Activated naive CD8-positive, alpha-beta T cell treated with anti-CD3 and anti-CD28 coated beads for 36 hours (primary cell): ENCODE measurements around the gene ELAVL3. TPM values are rescaled to one million over a fixed set of nuclear protein-coding genes. Genes with fewer than 3 reads are reported as not detected.
"Not testable (repeated sequence)": the region's sequence is repeated elsewhere in the genome, so short reads cannot be mapped to it uniquely, and the experiment has no call there.

Source experiments
- DNase-seq: peaks from one replicate; pipeline ENCODE4 v3.0.0; 2021
- H3K27ac Mint-ChIP-seq: one replicate; pipeline ENCODE4 v1.8.0; 2022; ENCODE audit warnings: mild to moderate bottlenecking, moderate library complexity, mixed read lengths
- H3K27me3 Mint-ChIP-seq: one replicate; pipeline ENCODE4 v1.8.0; 2022; ENCODE audit warnings: mild to moderate bottlenecking, mixed read lengths
- H3K36me3 Mint-ChIP-seq: one replicate; pipeline ENCODE4 v1.8.0; 2021; ENCODE audit warnings: mild to moderate bottlenecking, mixed read lengths
- H3K4me1 Mint-ChIP-seq: one replicate; pipeline ENCODE4 v1.8.0; 2021; ENCODE audit warnings: mixed read lengths
- H3K4me3 Mint-ChIP-seq: one replicate; pipeline ENCODE4 v1.8.0; 2022; ENCODE audit warnings: mild to moderate bottlenecking, moderate library complexity, mixed read lengths
- H3K9me3 Mint-ChIP-seq: one replicate; pipeline ENCODE4 v1.8.0; 2022; ENCODE audit warnings: mixed read lengths
- total RNA-seq, 2 experiments: library from RNA; stranded (reverse); gene quantifications; one replicate each; pipeline ENCODE4 v1.2.3, GENCODE V29; 2021

ELAVL3 gene
- total RNA-seq, 2 experiments from 2014 or later: not detected

DNA sequence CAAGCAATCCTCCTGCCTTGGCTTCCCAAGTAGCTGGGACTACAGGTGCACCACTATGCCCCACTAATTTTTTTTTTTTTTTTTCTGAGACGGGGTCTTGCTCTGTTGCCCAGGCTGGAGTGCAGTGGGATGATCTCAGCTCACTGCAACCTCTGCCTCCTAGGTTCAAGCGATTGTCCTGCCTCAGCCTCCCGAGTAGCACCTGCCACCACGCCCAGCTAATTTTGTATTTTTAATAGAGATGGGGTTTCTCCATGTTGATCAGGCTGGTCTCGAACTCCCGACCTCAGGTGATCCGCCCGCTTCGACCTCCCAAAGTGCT is 25.7 kb downstream of the ELAVL3 start:
- not testable (repeated sequence) for H3K4me3 Mint-ChIP-seq, H3K36me3 Mint-ChIP-seq, H3K9me3 Mint-ChIP-seq, H3K27ac Mint-ChIP-seq, DNase-seq, H3K4me1 Mint-ChIP-seq
- H3K27me3 Mint-ChIP-seq: peaks cover 18% of the 10 kb centered on the region

DNA sequence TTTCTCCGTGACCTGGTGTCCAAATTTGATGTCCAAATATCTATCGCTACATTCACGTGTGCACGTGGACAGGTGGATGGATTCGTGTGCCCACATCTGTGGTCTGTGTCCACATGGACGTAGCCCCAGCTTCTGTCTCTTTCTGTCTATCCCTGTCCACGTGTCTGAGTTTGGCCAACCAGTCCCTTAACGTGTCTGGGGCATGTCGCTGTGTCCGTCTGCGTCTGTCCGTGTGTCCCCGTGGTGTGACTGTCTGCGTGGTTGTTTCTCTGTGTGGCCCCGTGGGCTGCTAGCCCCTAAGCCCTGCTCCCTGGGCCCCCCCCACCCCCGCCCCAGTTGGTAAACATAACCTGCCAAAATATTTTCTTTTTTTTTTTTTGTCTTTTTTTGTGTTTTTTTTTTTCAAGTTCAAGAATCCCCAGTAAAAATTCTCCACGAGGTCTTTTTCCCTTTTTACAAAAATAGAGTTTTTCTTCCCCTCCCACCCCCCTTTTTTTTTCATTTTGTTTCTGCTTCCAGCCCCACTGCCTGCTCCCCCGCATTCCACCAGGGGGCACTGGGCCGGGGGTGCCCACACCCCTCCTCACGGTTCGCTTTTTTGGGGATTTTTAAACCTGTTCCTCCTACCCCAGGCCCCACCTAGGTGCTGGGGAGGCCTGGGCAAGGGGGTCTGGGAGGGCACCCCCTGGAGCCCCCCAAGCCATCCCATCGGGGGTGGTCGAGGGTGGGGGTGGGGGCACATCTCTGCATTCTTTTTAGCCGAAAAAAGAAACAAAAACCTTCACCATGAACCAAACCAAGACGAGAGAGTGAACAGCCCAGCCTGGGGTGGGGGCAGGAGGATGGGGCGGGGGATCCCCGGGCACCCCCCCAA is 27.1 kb downstream of the ELAVL3 start:
- Mint-ChIP-seq H3K27ac (no peak overlapping the region), H3K4me3 (no peak overlapping the region), H3K4me1 (no peaks in the 10 kb centered on the region), H3K36me3 (peaks cover 2% of the 10 kb centered on the region), H3K9me3 (no peaks in the 10 kb centered on the region), H3K27me3 (peaks cover 14% of the 10 kb centered on the region)
- no peak for DNase-seq

DNA sequence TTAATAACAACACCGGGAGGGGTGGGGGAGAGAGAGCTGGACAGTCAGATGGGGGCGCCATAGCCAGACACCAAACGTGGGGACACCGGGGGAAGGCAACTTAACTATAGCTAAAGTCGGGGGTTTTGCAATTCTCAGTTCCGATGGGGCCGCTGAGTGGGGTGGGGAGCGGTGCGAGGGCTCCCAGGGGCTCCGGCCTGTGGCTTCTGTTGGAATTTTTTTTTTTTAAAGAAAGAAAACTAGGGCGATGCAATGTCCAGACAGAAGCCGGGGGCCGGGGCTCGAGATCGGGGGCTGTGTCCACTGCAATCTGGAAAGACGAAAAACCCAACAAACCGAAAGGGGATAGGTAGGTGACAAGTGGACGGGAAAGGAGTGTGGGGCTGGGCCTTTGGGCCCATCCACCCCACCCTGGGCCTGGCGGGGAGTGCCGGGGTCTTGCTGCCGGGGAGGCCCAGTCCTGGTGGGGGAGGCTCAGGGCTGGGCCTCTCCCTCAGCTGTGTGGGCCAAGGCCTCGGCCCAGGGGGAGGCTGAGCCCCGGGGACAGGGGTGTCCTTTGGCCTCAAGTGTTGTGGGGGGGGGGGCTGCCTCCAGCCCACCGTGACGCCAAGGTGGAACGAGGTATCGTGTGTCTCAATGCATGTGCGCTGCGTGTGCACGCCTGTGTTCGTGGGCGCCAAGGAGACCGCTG is 28.1 kb downstream of the ELAVL3 start:
- H3K4me3 Mint-ChIP-seq: no peak overlapping the region
- H3K4me1 Mint-ChIP-seq: no peaks in the 10 kb centered on the region
- H3K27ac Mint-ChIP-seq: no peak overlapping the region
- H3K27me3 Mint-ChIP-seq: peaks cover 7% of the 10 kb centered on the region
- DNase-seq: no peak
- H3K9me3 Mint-ChIP-seq: no peaks in the 10 kb centered on the region
- H3K36me3 Mint-ChIP-seq: peaks cover 2% of the 10 kb centered on the region

DNA sequence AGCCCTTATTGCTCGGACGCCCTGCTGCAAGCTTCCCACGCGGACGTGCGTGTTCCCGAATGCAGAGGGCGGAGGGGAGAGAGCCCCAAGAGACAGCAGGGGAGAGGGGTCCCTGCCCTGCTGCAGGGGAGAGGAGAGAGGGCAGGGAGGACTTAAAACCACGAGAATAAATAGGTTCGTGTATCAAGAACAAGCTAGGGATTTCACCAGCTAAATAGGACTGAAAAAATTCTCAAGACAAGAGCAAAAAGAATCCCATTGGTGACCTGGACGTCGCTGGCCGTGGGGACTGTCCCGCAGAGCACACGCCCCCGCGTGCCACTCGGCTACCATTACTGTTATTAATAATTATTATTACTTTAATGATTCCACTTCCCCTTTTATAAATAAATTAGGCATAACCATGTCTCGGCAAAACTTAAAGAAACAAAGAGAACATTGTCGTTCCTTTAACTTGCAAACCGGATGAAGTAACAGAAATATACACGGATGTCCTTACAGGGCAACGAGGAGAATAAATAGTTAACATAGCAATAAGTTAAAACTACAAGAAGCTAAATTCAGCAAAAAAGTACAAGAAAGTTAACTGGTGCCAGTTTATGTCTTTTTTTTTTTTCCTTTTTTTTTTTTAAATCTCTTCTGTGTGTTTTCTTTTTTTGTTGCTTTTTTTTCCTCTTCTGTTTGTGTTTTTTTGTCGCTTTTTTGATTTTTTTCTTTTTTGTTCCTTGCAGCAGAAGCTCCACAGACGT is 28.8 kb downstream of the ELAVL3 start:
- Mint-ChIP-seq H3K27me3 (peaks cover 7% of the 10 kb centered on the region), H3K4me3 (no peak overlapping the region), H3K4me1 (no peaks in the 10 kb centered on the region), H3K36me3 (peaks cover 2% of the 10 kb centered on the region), H3K9me3 (no peaks in the 10 kb centered on the region), H3K27ac (no peak overlapping the region)
- DNase-seq: no peak

DNA sequence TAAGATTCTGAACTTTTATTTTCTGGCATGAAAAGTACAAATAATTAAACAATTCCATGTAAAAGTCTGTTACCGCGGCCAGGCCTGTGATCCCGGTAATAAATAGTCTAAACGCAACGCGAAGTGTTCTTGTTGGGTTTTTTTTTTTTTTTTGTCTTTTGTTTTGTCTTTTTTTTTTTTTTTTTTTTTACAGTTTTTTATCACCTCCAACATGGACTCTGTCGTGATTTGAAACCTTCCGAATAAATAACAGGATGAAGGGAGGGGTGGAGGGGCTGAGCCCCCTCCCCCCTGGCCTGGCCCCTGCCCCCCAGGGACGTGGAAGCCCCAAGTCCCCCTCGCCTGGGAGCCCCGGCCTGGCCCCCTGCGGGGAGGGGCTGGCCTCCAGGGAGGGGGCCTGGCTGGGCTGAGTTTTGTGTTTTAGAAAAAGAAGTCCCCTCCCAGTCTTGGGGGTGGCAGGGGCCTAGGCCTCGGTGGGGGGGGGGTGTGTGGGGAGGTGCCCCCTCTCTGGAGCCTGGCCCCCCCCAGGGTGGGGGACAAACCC is 29.4 kb downstream of the ELAVL3 start:
- Mint-ChIP-seq H3K4me1 (no peaks in the 10 kb centered on the region), H3K27me3 (peaks cover 7% of the 10 kb centered on the region), H3K27ac (no peak overlapping the region), H3K9me3 (no peaks in the 10 kb centered on the region), H3K36me3 (peaks cover 4% of the 10 kb centered on the region), H3K4me3 (no peak overlapping the region)
- DNase-seq: no peak

DNA sequence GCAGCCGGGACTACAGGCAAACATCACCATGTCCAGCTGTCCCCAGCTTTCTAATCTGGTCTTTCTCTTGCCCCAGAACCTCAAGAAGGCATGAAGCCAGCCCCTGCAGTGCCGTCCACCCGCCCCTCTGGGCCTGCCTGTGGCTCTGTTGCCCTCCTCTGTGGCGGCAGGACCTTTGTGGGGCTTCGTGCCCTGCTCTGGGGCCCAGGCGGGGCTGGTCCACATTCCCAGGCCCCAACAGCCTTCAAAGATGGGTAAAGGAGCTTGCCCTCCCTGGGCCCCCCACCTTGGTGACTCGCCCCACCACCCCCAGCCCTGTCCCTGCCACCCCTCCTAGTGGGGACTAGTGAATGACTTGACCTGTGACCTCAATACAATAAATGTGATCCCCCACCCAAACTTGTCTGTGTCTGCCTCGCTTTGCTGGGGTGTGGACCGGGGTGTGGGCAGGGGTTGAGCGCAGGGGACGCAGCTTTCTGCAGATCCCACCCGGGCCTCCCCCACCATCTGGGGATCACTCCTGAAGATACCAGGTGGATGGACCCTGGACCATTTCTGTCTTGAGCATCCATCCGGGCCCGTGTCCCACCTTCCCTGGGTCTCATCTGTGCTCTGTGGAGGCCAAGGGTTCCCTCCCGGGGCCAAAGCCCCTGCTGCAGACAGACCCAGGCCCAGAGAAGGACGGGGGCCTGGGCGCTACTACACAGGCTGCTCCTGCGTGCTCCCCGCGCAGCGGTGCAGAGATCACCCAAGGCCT is 30.1 kb downstream of the ELAVL3 start:
- Mint-ChIP-seq H3K27ac (no peak overlapping the region), H3K36me3 (peaks cover 4% of the 10 kb centered on the region), H3K4me1 (no peaks in the 10 kb centered on the region), H3K9me3 (no peaks in the 10 kb centered on the region), H3K27me3 (peaks cover 7% of the 10 kb centered on the region), H3K4me3 (no peak overlapping the region)
- DNase-seq: no peak

DNA sequence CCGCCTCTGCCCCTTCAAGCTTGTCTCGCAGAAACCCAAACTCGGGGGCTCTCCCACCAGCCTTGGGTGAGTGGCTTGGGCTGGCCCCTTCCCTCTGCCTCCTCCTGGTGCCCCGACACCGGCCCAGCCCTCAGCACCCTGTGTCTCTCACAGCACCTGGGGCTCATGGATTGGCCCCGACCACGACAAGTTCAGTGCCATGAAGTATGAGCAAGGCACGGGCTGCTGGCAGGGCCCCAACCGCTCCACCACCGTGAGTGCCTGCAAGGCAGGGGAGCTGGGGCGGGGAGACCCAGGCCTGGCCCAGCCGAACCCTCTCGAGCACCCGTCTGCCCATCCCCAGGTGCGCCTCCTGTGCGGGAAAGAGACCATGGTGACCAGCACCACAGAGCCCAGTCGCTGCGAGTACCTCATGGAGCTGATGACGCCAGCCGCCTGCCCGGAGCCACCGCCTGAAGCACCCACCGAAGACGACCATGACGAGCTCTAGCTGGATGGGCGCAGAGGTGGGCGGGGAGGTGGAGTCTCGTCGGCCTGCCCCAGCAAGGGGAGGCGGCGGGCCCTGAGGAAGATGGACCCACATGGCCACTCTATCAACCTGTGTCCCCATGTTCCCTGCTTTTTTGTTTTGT is 31.8 kb downstream of the ELAVL3 start:
- H3K4me1 Mint-ChIP-seq: no peaks in the 10 kb centered on the region
- no peak overlapping the region for H3K4me3 Mint-ChIP-seq
- H3K36me3 Mint-ChIP-seq: peaks cover 4% of the 10 kb centered on the region
- DNase-seq: no peak
- H3K27ac Mint-ChIP-seq: peak overlapping the region; percentile 38
- H3K9me3 Mint-ChIP-seq: no peaks in the 10 kb centered on the region
- H3K27me3 Mint-ChIP-seq: peaks cover 4% of the 10 kb centered on the region

DNA sequence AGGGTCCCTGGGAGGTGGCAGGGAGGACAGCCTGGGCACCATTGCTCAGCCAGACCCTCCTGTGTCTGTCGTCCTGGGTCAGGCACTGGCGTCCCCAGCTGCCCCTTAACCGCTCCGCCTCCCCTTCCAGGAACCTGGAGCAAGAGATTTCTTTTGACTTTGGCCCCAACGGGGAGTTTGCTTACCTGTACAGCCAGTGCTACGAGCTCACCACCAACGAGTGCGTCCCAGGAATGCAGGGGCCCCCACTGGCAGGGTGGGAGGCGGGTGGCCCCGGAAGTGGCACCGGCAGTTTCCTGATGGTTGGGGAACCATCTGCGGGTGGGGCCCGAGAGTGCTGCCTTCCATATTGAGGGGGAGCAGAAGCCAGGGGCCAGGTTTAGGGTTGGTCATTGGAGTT is 32.4 kb downstream of the ELAVL3 start:
- Mint-ChIP-seq H3K4me3 (no peak overlapping the region), H3K36me3 (peaks cover 4% of the 10 kb centered on the region), H3K9me3 (no peaks in the 10 kb centered on the region), H3K27me3 (peaks cover 2% of the 10 kb centered on the region), H3K27ac (no peak overlapping the region), H3K4me1 (no peaks in the 10 kb centered on the region)
- DNase-seq: no peak

DNA sequence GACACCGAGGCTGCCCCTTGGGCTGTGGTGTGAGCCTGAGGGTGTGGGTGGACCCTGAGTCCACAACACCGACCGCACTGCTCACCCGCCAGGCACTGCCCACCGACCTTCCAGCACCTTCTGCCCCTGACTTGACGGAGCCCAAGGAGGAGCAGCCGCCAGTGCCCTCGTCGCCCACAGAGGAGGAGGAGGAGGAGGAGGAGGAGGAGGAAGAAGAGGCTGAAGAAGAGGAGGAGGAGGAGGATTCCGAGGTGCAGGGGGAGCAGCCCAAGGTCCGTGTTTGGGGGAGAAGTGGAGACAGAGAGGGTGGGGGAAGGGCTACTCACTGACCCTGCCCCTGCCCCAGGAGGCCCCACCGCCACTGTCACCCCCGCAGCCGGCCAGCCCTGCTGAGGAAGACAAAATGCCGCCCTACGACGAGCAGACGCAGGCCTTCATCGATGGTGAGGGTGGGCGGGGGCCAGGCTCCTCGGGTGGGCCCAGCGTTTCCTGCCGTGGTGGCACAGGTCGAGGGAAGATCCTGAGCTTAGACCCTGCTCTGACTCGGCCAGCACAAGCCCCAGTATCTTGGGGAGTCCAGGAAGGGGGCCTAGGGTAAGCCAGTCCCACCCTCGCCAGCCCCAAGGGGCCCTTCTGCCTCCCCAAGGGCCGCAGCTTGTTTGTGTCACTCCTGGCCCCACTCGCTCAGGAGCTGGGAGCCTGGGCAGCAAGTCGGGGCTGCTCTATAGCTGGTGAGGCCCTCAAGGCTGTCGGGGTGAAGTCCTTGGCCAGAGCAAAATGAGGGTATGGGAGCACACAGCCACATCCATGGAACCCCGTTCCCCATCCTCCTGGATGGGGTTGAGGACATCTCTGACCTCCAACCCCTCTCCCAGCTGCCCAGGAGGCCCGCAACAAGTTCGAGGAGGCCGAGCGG is 33.2 kb downstream of the ELAVL3 start:
- Mint-ChIP-seq H3K4me3 (no peak overlapping the region), H3K36me3 (peaks cover 4% of the 10 kb centered on the region)

DNA sequence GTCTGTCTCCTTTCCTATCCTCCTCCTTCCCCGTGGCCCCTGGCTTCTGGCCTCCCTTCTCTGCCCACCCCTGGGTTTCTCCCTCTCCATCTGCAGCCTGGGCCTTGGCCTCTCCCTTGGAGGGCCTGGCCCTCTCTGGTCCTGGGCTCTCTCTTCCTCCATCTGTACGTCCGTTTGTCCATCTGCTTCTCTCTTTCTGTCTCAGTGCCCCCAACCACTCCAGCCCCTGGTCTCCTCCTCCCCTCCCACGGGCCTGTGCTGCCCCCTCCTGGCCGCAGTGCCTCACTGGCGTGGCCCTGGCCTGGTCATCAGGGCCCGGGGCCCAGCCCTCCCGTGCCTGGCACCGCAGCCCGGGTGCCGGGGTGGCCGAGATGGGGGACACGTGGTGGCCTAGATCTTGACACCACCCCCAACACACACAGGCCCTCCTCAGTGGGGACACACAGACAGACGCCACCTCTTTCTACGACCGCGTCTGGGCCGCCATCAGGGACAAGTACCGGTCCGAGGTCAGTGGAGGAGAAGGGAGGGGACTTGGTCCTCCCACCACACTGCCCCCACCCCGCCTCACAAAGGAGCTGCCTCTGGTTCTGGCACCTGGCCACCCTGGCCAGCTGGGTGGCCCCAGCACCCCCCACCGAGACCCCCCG is 34.1 kb downstream of the ELAVL3 start:
- Mint-ChIP-seq H3K4me3 (no peak overlapping the region), H3K27ac (no peak overlapping the region), H3K36me3 (peaks cover 5% of the 10 kb centered on the region), H3K27me3 (no peaks in the 10 kb centered on the region), H3K9me3 (no peaks in the 10 kb centered on the region), H3K4me1 (no peaks in the 10 kb centered on the region)
- DNase-seq: peak; percentile 41

More for the DNA sequence above, 33.2 kb downstream of the ELAVL3 start:
- Mint-ChIP-seq H3K9me3 (no peaks in the 10 kb centered on the region), H3K4me1 (no peaks in the 10 kb centered on the region), H3K27me3 (no peaks in the 10 kb centered on the region), H3K27ac (no peak overlapping the region)
- DNase-seq: no peak

DNA sequence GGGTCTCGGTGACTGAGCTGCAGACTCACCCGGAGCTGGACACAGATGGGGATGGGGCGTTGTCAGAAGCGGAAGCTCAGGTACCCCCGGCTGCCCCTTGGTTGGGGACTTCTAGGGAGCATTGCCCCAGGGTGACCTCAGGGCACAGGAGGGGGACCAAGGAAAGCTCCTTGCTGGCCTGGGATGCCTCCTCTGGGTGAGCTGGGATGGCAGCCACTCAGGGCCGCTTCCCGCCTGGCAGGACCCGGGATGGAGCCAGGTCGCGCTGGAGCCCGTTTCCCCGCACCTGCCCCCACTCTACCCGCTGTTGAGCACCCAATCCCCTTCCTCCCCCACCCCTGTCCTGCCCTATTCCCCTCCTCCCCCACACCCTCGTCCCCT is 34.6 kb downstream of the ELAVL3 start:
- Mint-ChIP-seq H3K36me3 (peaks cover 5% of the 10 kb centered on the region), H3K9me3 (no peaks in the 10 kb centered on the region)

DNA sequence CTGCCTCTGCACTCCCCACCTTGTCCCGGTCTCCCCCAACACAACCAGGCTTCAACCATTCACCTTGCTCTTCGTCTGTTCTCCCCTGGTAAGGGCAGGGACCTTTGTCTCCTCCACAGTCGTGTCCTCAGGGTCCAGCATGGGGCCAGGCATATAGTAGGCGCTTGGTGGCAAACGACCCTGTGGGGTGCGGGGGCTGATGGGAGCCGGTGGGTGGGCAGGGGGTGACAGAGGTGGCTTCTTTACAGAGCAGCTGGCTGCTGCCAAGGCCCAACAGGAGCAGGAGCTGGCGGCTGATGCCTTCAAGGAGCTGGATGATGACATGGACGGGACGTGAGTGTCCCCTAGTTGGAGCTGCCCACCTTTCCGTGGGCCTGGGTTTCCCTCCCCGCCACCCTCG is 35.7 kb downstream of the ELAVL3 start:
- Mint-ChIP-seq H3K4me3 (no peak overlapping the region), H3K9me3 (no peaks in the 10 kb centered on the region), H3K4me1 (peaks cover 4% of the 10 kb centered on the region), H3K36me3 (peaks cover 10% of the 10 kb centered on the region), H3K27me3 (no peaks in the 10 kb centered on the region), H3K27ac (no peak overlapping the region)
- no peak for DNase-seq

More for the DNA sequence above, 34.6 kb downstream of the ELAVL3 start:
- no peak for DNase-seq
- H3K27ac Mint-ChIP-seq: no peak overlapping the region
- H3K4me1 Mint-ChIP-seq: no peaks in the 10 kb centered on the region
- H3K4me3 Mint-ChIP-seq: no peak overlapping the region
- H3K27me3 Mint-ChIP-seq: no peaks in the 10 kb centered on the region

DNA sequence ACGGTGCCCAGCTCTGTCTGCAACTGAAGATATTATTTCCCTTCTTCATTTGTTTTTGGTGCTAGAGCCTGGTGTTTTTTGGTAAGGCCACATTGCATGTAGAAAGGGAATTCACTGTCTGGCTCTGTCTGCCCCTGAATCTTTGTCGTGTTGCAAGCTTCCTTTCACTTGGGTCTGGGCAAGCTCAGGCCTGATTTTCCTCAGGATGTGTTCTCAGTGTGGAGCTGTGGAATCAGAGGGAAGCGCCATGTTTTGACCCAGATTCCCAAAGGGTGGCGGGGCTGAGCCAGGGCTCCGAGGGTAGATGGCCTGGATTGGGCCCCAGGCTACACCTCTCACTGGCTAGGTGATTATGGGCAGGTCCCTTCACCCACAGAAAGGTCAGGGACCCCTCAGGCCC is 36.8 kb downstream of the ELAVL3 start:
- H3K36me3 Mint-ChIP-seq: peaks cover 10% of the 10 kb centered on the region
- no peak overlapping the region for H3K27ac Mint-ChIP-seq
- DNase-seq: no peak

More for the DNA sequence above, 36.8 kb downstream of the ELAVL3 start:
- no peaks in the 10 kb centered on the region for H3K27me3 Mint-ChIP-seq
- no peak overlapping the region for H3K4me3 Mint-ChIP-seq
- H3K9me3 Mint-ChIP-seq: no peaks in the 10 kb centered on the region
- H3K4me1 Mint-ChIP-seq: peaks cover 4% of the 10 kb centered on the region
